Stimulated activated memory B cell treated with anti-CD40 and anti-IgM and Interleukin-4, amounts not matched to agents 10 μg/mL and 1 μg/mL and 100 μg/mL, for 72 hours (primary cell): ENCODE data around the gene ANKRD34A.

Experiments
- ATAC-seq: fragments of 150-1000 bp; cut with Tn5 transposase; 2 replicates; pipeline ENCODE4 v1.10.0; 2021
- H3K27ac Mint-ChIP-seq: one replicate; pipeline ENCODE4 v1.8.0; 2022; ENCODE audit warnings: mild to moderate bottlenecking, mixed read lengths
- H3K27me3 Mint-ChIP-seq: one replicate; pipeline ENCODE4 v1.8.0; 2022; ENCODE audit warnings: mixed read lengths
- H3K36me3 Mint-ChIP-seq: one replicate; pipeline ENCODE4 v1.8.0; 2022; ENCODE audit warnings: mixed read lengths
- H3K4me1 Mint-ChIP-seq: one replicate; pipeline ENCODE4 v1.8.0; 2022; ENCODE audit warnings: mixed read lengths
- H3K4me3 Mint-ChIP-seq: one replicate; pipeline ENCODE4 v1.8.0; 2022; ENCODE audit warnings: mild to moderate bottlenecking, moderate library complexity, mixed read lengths
- H3K9me3 Mint-ChIP-seq: one replicate; pipeline ENCODE4 v1.8.0; 2022; ENCODE audit warnings: mixed read lengths

ANKRD34A gene

GRCh38 chr1:145962157-145963102 lies 1.9 kb downstream of the ANKRD34A start:
- no peaks in the 10 kb centered on the region for H3K9me3 Mint-ChIP-seq
- peaks cover 69% of the 10 kb centered on the region for H3K4me1 Mint-ChIP-seq
- ATAC-seq, result no peak
- no peaks in the 10 kb centered on the region for H3K27me3 Mint-ChIP-seq
- peak overlapping the region; percentile 86 for H3K27ac Mint-ChIP-seq
- peaks cover 4% of the 10 kb centered on the region for H3K36me3 Mint-ChIP-seq
- peak overlapping the region; percentile 85 for H3K4me3 Mint-ChIP-seq

- H3K4me1 Mint-ChIP-seq, result peaks cover 78% of the 10 kb centered on the region
Measured at GRCh38 chr1:145961425-145962156, 2.8 kb downstream of the ANKRD34A start.

GRCh38 chr1:145961109-145961424 lies 3.3 kb downstream of the ANKRD34A start:
- ATAC-seq, result no peak
- peak overlapping the region; percentile 85 for H3K4me3 Mint-ChIP-seq
- H3K36me3 Mint-ChIP-seq, result no peaks in the 10 kb centered on the region
- H3K27ac Mint-ChIP-seq, result peak overlapping the region; percentile 86
- H3K9me3 Mint-ChIP-seq, result no peaks in the 10 kb centered on the region
- peaks cover 79% of the 10 kb centered on the region for H3K4me1 Mint-ChIP-seq
- no peaks in the 10 kb centered on the region for H3K27me3 Mint-ChIP-seq

More at GRCh38 chr1:145961425-145962156, 2.8 kb downstream of the ANKRD34A start:
- Mint-ChIP-seq H3K9me3 (no peaks in the 10 kb centered on the region), H3K27ac (peak overlapping the region; percentile 86), H3K36me3 (no peaks in the 10 kb centered on the region), H3K4me3 (peak overlapping the region; percentile 85), H3K27me3 (no peaks in the 10 kb centered on the region)
- ATAC-seq, result no peak

- Mint-ChIP-seq H3K36me3 (no peaks in the 10 kb centered on the region), H3K4me3 (peak overlapping the region; percentile 85), H3K4me1 (peaks cover 81% of the 10 kb centered on the region), H3K27ac (peak overlapping the region; percentile 86), H3K27me3 (no peaks in the 10 kb centered on the region), H3K9me3 (no peaks in the 10 kb centered on the region)
- no peak for ATAC-seq
Measured at GRCh38 chr1:145960468-145961108, 3.8 kb downstream of the ANKRD34A start.

GRCh38 chr1:145959957-145960467 lies 4.4 kb downstream of the ANKRD34A start:
- peak overlapping the region; percentile 86 for H3K27ac Mint-ChIP-seq
- ATAC-seq, result no peak
- peak overlapping the region; percentile 85 for H3K4me3 Mint-ChIP-seq
- H3K27me3 Mint-ChIP-seq, result no peaks in the 10 kb centered on the region
- H3K9me3 Mint-ChIP-seq, result no peaks in the 10 kb centered on the region
- H3K36me3 Mint-ChIP-seq, result no peaks in the 10 kb centered on the region
- H3K4me1 Mint-ChIP-seq, result peaks cover 82% of the 10 kb centered on the region

GRCh38 chr1:145959333-145959732 lies 5.0 kb downstream of the ANKRD34A start:
- Mint-ChIP-seq H3K9me3 (no peaks in the 10 kb centered on the region), H3K27me3 (no peaks in the 10 kb centered on the region), H3K36me3 (no peaks in the 10 kb centered on the region), H3K4me3 (no peak overlapping the region), H3K27ac (peak overlapping the region; percentile 3), H3K4me1 (peaks cover 83% of the 10 kb centered on the region)
- no peak for ATAC-seq

GRCh38 chr1:145958734-145959133 lies 5.6 kb downstream of the ANKRD34A start:
- H3K36me3 Mint-ChIP-seq, result no peaks in the 10 kb centered on the region
- no peaks in the 10 kb centered on the region for H3K9me3 Mint-ChIP-seq
- peaks cover 83% of the 10 kb centered on the region for H3K4me1 Mint-ChIP-seq
- no peak for ATAC-seq
- H3K27ac Mint-ChIP-seq, result peak overlapping the region; percentile 81
- H3K27me3 Mint-ChIP-seq, result no peaks in the 10 kb centered on the region
- H3K4me3 Mint-ChIP-seq, result no peak overlapping the region

- Mint-ChIP-seq H3K27me3 (no peaks in the 10 kb centered on the region), H3K4me1 (peaks cover 77% of the 10 kb centered on the region), H3K36me3 (no peaks in the 10 kb centered on the region), H3K9me3 (no peaks in the 10 kb centered on the region), H3K4me3 (peak within 1 kb of the TSS; percentile 97), H3K27ac (peak within 1 kb of the TSS; percentile 81)
- ATAC-seq, result peak; percentile 96
Measured at GRCh38 chr1:145957443-145958319, 6.7 kb downstream of the ANKRD34A start, which contains the start of gene LIX1L. TSS of gene LIX1L (minus strand) at chr1:145958017. CDS start at chr1:145957927, 90 bp downstream.

GRCh38 chr1:145956781-145957442 lies 7.5 kb downstream of the ANKRD34A start:
- H3K4me3 Mint-ChIP-seq, result peak overlapping the region; percentile 97
- H3K36me3 Mint-ChIP-seq, result no peaks in the 10 kb centered on the region
- H3K27ac Mint-ChIP-seq, result peak overlapping the region; percentile 81
- peaks cover 72% of the 10 kb centered on the region for H3K4me1 Mint-ChIP-seq
- no peaks in the 10 kb centered on the region for H3K9me3 Mint-ChIP-seq
- no peak for ATAC-seq
- no peaks in the 10 kb centered on the region for H3K27me3 Mint-ChIP-seq

- ATAC-seq, result no peak
- H3K4me1 Mint-ChIP-seq, result peaks cover 72% of the 10 kb centered on the region
- no peaks in the 10 kb centered on the region for H3K9me3 Mint-ChIP-seq
- peak overlapping the region; percentile 97 for H3K4me3 Mint-ChIP-seq
- no peaks in the 10 kb centered on the region for H3K27me3 Mint-ChIP-seq
- H3K27ac Mint-ChIP-seq, result peak overlapping the region; percentile 81
- no peaks in the 10 kb centered on the region for H3K36me3 Mint-ChIP-seq
Measured at GRCh38 chr1:145956361-145956760, 8.0 kb downstream of the ANKRD34A start.

GRCh38 chr1:145955436-145955835 lies 8.9 kb downstream of the ANKRD34A start:
- Mint-ChIP-seq H3K27me3 (no peaks in the 10 kb centered on the region), H3K9me3 (no peaks in the 10 kb centered on the region), H3K36me3 (no peaks in the 10 kb centered on the region), H3K27ac (no peak overlapping the region), H3K4me3 (no peak overlapping the region), H3K4me1 (peaks cover 63% of the 10 kb centered on the region)
- ATAC-seq, result no peak

- no peaks in the 10 kb centered on the region for H3K9me3 Mint-ChIP-seq
- H3K4me1 Mint-ChIP-seq, result peaks cover 53% of the 10 kb centered on the region
- no peak overlapping the region for H3K4me3 Mint-ChIP-seq
- H3K27me3 Mint-ChIP-seq, result no peaks in the 10 kb centered on the region
- H3K27ac Mint-ChIP-seq, result no peak overlapping the region
- ATAC-seq, result no peak
- H3K36me3 Mint-ChIP-seq, result peaks cover 5% of the 10 kb centered on the region
Measured at GRCh38 chr1:145953861-145954260, 10.5 kb downstream of the ANKRD34A start.

GRCh38 chr1:145952903-145953302 lies 11.5 kb downstream of the ANKRD34A start:
- H3K36me3 Mint-ChIP-seq, result peaks cover 5% of the 10 kb centered on the region
- no peaks in the 10 kb centered on the region for H3K27me3 Mint-ChIP-seq
- no peak overlapping the region for H3K4me3 Mint-ChIP-seq
- no peak overlapping the region for H3K27ac Mint-ChIP-seq
- H3K4me1 Mint-ChIP-seq, result peaks cover 44% of the 10 kb centered on the region
- H3K9me3 Mint-ChIP-seq, result no peaks in the 10 kb centered on the region
- no peak for ATAC-seq

GRCh38 chr1:145951526-145951925 lies 12.8 kb downstream of the ANKRD34A start:
- no peak overlapping the region for H3K4me3 Mint-ChIP-seq
- no peak for ATAC-seq
- H3K4me1 Mint-ChIP-seq, result peaks cover 33% of the 10 kb centered on the region
- H3K27ac Mint-ChIP-seq, result no peak overlapping the region
- H3K9me3 Mint-ChIP-seq, result no peaks in the 10 kb centered on the region
- no peaks in the 10 kb centered on the region for H3K27me3 Mint-ChIP-seq
- H3K36me3 Mint-ChIP-seq, result peaks cover 13% of the 10 kb centered on the region
